ENCODE measurements around the gene RNF223.

RNF223 gene

GRCh38 chr1:1094981-1095380 lies 20.9 kb upstream of the RNF223 start:
- in situ Hi-C loops (cut with HindIII; ENCODE audit: low sequenced_read_pairs), result no loop called here
- H3K4me3 ChIP-seq (ENCODE audit: low read depth, low read length), result no peak overlapping the region
- DNase-seq (ENCODE audit: low read depth, low spot score), result no peak
- TF ChIP-seq, protein P1, sequence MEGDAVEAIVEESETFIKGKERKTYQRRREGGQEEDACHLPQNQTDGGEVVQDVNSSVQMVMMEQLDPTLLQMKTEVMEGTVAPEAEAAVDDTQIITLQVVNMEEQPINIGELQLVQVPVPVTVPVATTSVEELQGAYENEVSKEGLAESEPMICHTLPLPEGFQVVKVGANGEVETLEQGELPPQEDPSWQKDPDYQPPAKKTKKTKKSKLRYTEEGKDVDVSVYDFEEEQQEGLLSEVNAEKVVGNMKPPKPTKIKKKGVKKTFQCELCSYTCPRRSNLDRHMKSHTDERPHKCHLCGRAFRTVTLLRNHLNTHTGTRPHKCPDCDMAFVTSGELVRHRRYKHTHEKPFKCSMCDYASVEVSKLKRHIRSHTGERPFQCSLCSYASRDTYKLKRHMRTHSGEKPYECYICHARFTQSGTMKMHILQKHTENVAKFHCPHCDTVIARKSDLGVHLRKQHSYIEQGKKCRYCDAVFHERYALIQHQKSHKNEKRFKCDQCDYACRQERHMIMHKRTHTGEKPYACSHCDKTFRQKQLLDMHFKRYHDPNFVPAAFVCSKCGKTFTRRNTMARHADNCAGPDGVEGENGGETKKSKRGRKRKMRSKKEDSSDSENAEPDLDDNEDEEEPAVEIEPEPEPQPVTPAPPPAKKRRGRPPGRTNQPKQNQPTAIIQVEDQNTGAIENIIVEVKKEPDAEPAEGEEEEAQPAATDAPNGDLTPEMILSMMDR (IDR thresholded peaks at IDR 0.05; ENCODE audit: low read depth, low read length), result no peak

DNA sequence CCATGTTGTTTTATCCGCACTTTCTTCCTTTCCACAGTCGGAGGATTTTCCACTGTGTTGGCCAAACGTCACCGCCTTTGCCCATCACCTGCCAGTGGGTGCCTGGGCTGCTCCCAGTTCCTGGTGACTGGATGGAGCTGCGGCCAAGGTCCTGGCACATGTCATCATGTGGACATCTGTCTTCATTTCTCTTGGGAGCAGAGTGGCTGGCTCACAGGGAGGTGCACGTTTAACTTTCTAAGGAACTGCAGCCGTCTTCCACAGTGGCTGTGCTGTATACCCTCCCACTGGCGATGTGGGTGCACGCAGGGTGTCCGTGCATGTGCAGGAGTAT lies 19.5 kb upstream of the RNF223 start:
- DNase-seq (ENCODE audit: low read depth, low spot score), result no peak
- in situ Hi-C loops (cut with HindIII; ENCODE audit: low sequenced_read_pairs), result no loop called here
- TF ChIP-seq, protein P1 (IDR thresholded peaks at IDR 0.05; ENCODE audit: low read depth, low read length), result no peak

GRCh38 chr1:1092894-1093609 lies 18.9 kb upstream of the RNF223 start:
- TF ChIP-seq, protein P1 (IDR thresholded peaks at IDR 0.05; ENCODE audit: low read depth, low read length), result no peak
- in situ Hi-C loops (cut with HindIII; ENCODE audit: low sequenced_read_pairs), result no loop called here
- DNase-seq (ENCODE audit: low read depth, low spot score), result no peak
- no peak overlapping the region for H3K4me3 ChIP-seq (ENCODE audit: low read depth, low read length)

More for the DNA sequence above, 19.5 kb upstream of the RNF223 start:
- H3K4me3 ChIP-seq (ENCODE audit: low read depth, low read length), result no peak overlapping the region

DNA sequence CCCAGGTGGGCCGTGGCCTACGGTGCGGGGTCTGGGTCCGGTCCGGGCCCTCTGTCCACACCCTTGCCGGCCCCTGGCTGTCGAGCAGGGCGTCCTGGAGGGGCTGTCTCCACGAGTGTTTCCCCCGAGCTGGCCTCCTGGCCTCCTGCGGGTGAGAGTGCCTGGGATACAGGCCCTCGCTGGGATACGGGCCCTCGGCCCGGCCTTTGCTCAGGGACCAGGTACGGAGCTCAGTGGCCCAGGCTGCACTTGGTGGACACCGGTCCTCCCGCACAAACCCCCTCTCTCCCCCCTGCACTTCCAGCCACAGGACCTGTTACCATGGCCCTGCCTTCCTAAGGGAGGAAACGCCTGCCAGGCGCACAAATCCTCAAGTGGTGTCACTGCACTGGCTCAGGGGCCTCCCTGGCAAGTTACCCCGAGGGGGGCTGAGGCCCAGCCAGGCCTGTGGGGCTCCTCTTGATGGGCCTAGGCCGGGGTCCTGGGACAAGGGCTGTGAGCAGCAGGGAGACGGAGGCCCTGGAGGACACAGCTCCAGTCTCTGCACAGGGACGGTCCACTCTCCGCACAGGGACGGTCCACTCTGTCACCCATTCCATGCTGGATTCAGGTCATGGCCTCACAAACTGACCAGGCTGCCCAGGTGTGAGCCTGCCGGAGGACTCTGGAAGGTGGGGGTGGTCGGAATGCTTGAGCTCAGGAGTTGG lies 18.2 kb upstream of the RNF223 start:
- in situ Hi-C loops (cut with HindIII; ENCODE audit: low sequenced_read_pairs), result no loop called here
- H3K4me3 ChIP-seq (ENCODE audit: low read depth, low read length), result no peak overlapping the region

GRCh38 chr1:1091344-1092148 lies 17.4 kb upstream of the RNF223 start:
- no peak for DNase-seq (ENCODE audit: low read depth, low spot score)

More for the DNA sequence above, 18.2 kb upstream of the RNF223 start:
- no peak for DNase-seq (ENCODE audit: low read depth, low spot score)
- TF ChIP-seq, protein P1 (IDR thresholded peaks at IDR 0.05; ENCODE audit: low read depth, low read length), result no peak

More at GRCh38 chr1:1091344-1092148, 17.4 kb upstream of the RNF223 start:
- H3K4me3 ChIP-seq (ENCODE audit: low read depth, low read length), result no peak overlapping the region
- in situ Hi-C loops (cut with HindIII; ENCODE audit: low sequenced_read_pairs), result no loop called here
- TF ChIP-seq, protein P1 (IDR thresholded peaks at IDR 0.05; ENCODE audit: low read depth, low read length), result no peak
